NCI-H1436 treated with DMSO at 0.1 percent for 48 hours (cell line): ENCODE results near the gene KRTAP1-1.
"Not testable (repeated sequence)": the region's sequence is repeated elsewhere in the genome, so short reads cannot be mapped to it uniquely, and the experiment has no call there.

ENCODE experiments used
- DNase-seq: peaks from one replicate; lab custom pipeline; 2025; lab: John Stamatoyannopoulos, UW

The KRTAP1-1 gene

DNA sequence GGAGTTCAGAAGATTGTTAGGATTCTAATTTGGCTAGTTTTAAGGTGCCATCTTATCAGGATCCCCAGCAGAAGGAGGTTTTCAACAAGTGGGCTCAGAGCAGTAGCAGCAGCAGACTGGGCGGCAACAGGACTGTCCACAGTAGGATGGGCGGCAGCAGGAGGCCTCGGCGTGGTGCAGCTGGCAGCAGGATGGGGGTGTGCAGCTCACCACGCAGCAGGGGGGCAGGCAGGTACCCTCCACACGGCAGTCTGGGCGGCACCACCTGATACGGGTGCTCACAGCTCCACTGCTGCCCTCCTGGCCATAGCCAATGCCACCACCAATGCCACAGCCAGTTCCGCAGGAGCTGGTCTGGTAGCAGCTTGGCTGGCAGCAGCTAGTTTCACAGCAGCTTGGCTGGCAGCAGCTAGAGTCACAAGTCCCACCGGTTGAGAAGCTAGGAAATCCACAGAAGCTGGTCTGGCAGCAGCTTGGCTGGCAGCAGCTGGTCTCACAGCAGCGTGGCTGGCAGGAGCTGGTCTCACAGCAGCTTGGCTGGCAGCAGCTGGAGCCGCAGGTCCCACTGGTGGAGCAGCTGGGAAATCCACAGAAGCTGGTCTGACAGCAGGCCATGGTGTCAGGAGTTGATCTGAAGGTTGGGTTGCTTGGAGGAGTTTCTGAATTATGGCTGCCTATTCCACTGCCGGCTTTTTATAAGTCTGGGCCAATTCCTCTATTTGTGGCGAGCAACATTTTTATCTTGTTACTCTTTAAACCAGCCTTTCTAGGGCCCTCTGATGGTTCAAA, at the start of gene KRTAP1-1:
KRTAP1-1 (minus strand) TSS at position 668 of the 789 bp plus-strand sequence; CDS start at position 615, 53 bp downstream.
- DNase-seq: not testable (repeated sequence)

DNA sequence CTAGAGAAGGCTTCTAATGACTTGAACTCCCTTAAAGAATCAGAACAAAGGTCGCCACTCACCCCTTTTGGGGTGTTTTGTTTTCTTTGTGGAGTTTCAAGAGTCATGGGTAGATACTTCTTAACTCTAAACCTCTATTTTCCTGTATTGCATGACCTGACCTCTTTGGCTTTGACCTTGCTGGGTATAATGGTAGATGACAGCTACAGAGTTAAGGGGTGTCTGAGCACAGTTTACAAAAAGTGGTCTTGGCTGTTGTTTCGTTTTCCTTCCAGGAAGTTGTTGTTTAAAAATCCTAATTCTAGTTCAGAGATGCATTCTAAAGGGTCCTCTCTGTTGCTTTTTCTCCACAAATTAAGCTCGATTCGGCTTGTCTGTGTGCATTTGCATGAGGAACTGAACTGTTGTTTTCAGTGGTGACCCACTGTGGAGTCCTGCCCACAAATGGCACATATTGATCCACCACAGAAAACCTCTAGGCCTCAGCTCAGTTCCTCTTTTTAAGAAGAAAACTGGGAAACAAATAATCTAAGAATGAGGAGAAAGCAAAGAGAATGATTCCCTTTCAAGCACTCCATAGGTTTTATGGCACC, 47.6 kb upstream of the KRTAP1-1 start:
- not testable (repeated sequence) for DNase-seq

DNA sequence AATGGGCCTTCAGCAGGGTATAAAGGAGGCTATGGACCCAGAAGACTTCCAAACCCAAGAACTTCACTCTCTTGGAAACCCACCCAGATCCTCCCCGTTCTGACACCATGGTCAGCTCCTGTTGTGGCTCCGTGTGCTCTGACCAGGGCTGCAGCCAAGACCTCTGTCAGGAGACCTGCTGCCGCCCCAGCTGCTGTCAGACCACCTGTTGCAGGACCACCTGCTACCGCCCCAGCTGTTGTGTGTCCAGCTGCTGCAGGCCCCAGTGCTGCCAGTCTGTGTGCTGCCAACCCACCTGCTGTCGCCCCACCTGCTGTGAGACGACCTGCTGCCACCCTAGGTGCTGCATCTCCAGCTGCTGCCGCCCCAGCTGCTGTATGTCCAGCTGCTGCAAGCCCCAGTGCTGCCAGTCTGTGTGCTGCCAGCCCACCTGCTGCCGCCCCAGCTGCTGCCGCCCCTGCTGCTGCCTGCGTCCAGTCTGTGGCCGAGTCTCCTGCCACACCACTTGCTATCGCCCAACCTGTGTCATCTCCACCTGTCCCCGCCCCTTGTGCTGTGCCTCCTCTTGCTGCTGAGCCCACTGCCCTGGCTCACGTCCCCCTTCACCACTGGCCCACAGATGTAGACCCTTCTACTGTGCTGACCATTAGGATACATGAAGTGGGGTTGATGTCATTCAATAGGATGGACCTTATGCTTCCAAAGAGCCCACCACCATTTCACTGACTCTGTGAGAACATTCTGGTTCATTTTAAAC, 43.0 kb upstream of the KRTAP1-1 start, which contains the start of gene KRTAP4-7:
KRTAP4-7 (plus strand) TSS at position 51 of the 757 bp plus-strand sequence; CDS start at position 108, 57 bp downstream.
- not testable (repeated sequence) for DNase-seq

DNA sequence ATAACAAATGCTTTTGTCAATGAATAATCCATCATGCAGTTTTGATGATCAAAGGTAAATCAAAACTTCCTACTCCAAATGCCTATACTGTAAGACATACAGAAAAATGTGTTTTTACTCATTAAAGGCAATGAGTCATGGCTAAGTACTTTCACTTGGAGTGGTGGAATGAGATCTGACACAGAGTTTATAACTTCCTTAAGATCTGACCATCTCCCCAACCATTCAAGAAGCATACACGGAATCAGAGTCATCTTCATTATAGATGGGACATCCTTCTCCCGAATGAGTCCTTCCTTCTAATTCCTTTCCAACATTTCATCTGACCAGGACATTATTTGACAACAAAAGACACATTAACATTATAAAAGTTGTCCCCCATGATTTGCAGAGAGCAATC, 42.2 kb upstream of the KRTAP1-1 start:
- DNase-seq: not testable (repeated sequence)

GRCh38 chr17:41082626-41083025, 41.4 kb upstream of the KRTAP1-1 start:
- DNase-seq: no peak

DNA sequence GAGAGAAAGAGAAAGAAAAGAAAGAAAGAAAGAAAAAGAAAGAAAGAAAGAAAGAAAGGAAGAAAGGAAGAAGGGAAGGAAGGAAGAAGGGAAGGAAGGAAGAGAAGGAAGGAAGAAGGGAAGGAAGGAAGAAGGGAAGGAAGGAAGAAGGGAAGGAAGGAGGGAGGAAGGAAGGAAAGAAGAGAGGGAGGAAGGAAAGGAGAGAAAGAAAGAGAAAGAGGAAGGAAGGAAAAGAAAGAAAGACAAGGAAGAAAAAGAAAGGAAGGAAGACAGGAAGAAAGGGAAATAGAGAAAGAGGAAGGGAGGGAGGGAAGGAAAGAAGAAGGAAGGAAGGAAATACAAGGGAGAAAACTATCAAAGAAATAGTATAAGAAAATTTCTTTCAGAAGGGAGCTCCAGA, 35.5 kb upstream of the KRTAP1-1 start:
- no peak for DNase-seq

DNA sequence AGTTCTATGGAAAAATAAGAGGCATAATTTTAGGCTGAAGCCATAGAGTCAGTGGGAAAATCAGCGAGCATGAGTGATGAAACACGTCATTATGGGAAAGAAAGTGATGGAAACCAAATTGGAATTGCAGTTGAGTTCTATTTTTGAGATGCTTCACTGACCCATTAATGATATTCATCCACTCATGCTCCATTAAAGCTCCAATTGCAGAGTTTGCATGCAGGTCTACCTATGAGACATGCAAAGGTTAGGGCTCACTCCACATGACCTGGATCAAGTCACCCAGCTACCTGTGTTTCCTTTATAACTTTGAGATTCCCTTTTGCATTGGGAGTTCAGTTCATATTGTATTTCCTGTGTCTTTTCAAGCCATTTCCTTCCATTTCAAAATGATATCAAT, 32.4 kb upstream of the KRTAP1-1 start:
- no peak for DNase-seq

GRCh38 chr17:41071606-41072360, 30.5 kb upstream of the KRTAP1-1 start:
- DNase-seq: no peak

DNA sequence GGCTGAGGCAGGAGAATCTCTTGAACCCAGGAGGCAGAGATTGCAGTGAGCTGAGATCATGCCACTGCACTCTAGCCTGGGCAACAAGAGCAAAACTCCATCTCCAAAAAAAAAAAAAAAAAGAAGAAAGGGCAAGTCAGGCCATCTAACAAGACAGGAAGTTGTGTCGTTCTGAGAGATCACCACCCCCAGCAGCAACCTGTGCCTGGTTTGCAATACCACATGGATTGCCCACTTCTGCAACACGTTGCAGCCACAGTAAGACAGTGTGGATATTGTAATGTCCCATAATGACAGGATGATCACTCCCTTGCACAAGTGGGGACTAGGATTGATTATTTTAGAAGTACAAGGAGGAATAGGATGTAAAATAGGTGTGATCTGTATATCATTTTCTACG, 27.8 kb upstream of the KRTAP1-1 start:
- no peak for DNase-seq

- DNase-seq: no peak
Observed at GRCh38 chr17:41067281-41067680, 26.0 kb upstream of the KRTAP1-1 start.

- DNase-seq: no peak
Observed at GRCh38 chr17:41065829-41066624, 24.8 kb upstream of the KRTAP1-1 start, which contains the start of gene KRTAP2-4. Gene KRTAP2-4, minus strand, starts transcription at chr17:41065879. Its CDS starts 34 bp downstream, at chr17:41065845.

- not testable (repeated sequence) for DNase-seq
Observed at GRCh38 chr17:41065016-41065689, 23.9 kb upstream of the KRTAP1-1 start.

DNA sequence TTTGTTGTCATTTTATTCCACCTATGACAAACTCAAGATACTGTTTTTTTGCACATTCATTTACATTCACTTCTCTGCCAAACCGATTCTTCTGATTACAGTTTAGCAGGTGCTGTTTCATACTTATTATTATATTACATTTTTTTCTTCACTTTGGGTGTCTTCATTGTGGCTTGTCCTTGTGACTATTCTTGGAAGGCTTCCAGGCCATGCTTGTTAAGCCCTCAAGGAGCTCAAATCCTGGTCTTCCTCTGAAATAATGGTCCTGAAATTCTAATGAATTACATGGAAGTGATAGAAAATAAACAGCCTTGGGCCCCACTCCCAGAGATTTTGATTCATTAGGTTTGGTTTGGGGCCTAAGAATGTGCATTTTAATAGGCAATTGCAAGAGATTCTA, 23.1 kb upstream of the KRTAP1-1 start:
- DNase-seq: no peak

DNA sequence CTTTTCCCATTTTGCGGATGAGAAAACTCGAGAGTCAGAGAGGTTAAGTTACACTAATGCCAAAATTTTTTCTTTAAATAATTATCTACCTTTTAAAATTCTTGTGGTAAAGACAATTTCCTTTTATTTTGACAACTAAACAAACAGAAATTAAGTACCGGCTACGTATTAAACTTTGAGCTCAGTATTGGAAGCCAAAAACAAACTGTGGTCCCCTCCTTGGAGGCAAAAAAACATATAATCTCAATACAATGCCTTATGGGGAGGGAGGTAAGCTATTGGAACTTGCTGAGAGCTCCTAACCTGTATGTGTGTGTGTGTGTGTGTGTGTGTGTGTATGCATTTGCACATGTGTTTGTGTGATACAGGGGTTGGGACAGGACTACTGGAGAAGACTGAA, 22.2 kb upstream of the KRTAP1-1 start:
- no peak for DNase-seq

- no peak for DNase-seq
Observed at GRCh38 chr17:41061964-41062363, 20.7 kb upstream of the KRTAP1-1 start.

DNA sequence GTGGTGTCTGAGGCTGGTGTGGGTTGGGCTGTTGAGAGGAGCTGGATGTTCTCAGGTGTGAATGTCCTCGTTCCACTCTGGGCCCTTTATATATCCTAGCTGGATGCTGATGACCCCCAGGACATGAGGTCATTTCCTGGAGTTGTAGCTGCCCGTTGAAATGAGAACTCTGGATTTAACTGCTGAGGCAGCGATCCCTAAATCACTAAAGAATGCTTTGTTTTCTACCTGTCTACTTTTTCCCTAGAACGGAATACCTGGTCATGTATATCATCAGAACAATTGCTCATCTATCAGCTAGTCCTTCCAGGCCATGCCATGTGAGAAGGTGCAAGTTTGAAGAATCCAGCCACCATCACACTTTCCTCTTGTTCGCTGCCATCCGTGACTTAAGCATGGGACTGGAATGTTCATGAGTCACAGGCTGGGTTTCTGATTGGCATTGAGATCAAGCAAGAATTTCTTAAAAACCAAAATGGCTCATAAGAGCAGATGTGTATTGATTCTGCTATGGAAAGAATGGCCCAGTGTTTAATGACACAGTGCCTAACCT, 18.9 kb upstream of the KRTAP1-1 start, which contains the start of gene KRTAP2-3:
KRTAP2-3 (minus strand) TSS at position 63 of the 553 bp plus-strand sequence. CDS start 64 bp downstream, outside the sequence.
- no peak for DNase-seq

DNA sequence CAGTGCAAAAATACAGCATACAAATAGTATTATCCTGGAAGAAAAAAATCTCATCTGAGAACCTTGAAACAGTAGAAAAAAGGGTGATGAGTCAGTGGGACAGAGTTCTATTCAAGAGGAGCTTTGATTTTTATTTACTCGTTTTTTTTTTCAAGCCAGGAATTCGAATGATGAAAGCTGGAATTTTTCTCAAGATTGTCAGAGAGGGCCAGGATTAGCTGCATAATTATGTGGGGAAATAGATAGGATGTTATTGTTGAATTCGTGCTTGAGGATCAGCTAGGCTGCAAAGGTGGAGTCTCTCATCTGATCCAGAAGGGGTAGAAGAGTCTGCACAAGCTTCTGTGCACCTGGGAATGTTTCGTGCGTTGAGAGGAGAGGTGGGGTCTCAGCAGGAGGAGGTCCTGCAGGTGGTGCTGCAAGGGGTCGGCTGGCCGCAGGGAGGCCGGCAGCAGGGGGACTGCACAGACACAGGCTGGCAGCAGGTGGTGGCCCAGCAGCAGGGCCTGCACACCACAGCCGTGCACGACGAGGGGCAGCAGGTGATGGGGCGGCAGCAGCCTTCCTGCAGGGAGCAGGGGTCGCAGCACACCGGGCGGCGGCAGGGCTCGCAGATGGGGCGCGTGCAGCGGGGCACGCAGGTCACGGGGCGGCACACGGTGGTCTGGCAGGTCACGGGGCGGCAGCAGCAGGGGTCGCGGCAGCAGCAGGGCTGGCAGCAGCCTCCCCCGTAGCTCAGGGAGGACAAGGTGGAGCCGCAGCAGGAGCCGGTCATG, 18.2 kb upstream of the KRTAP1-1 start:
- not testable (repeated sequence) for DNase-seq

- no peak for DNase-seq
Observed at GRCh38 chr17:41058741-41059140, 17.5 kb upstream of the KRTAP1-1 start.

DNA sequence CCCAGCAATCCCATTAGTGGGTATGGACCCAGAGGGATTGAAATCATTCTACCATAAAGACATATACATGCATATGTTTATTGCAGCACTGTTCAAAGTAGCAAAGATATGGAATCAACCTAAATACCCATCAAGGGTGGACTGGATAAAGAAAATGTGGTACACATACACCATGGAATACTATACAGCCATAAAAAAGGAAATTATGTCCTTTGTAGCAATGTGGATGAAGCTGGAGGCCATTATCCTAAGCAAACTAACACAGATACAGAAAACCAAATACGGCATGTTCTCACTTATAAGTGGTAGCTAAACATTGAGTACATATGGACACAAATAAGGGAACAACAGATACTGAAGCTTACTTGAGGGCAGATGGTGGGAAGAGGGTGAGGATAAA, 16.3 kb upstream of the KRTAP1-1 start:
- no peak for DNase-seq
